ENCODE measurements around the gene CPM.

The CPM gene

GRCh38 chr12:68905733-68906132 is 27.2 kb downstream of the CPM start:
- TF ChIP-seq CTCF (IDR thresholded peaks at IDR 0.05) (no peak), ZFX (IDR thresholded peaks at IDR 0.05; ENCODE audit: borderline replicate concordance) (no peak)
- no peak overlapping the region for H3K27ac ChIP-seq

- no peak for TF ChIP-seq CTCF (IDR thresholded peaks at IDR 0.05)
- no peak for TF ChIP-seq ZFX (IDR thresholded peaks at IDR 0.05; ENCODE audit: borderline replicate concordance)
These were observed 28.5 kb downstream of the CPM start for GRCh38 chr12:68904351-68904962.

GRCh38 chr12:68903511-68903910 is 29.5 kb downstream of the CPM start:
- no peak overlapping the region for H3K27ac ChIP-seq
- TF ChIP-seq CTCF (IDR thresholded peaks at IDR 0.05): no peak
- TF ChIP-seq ZFX (IDR thresholded peaks at IDR 0.05; ENCODE audit: borderline replicate concordance): no peak

More at GRCh38 chr12:68904351-68904962, 28.5 kb downstream of the CPM start:
- no peak overlapping the region for H3K27ac ChIP-seq

- TF ChIP-seq CTCF (IDR thresholded peaks at IDR 0.05) (no peak), ZFX (IDR thresholded peaks at IDR 0.05; ENCODE audit: borderline replicate concordance) (no peak)
- H3K27ac ChIP-seq: no peak overlapping the region
These were observed 31.4 kb downstream of the CPM start for GRCh38 chr12:68901551-68901950.

- TF ChIP-seq CTCF (IDR thresholded peaks at IDR 0.05) (no peak), ZFX (IDR thresholded peaks at IDR 0.05; ENCODE audit: borderline replicate concordance) (no peak)
- no peak overlapping the region for H3K27ac ChIP-seq
These were observed 31.8 kb downstream of the CPM start for GRCh38 chr12:68901145-68901544.

- TF ChIP-seq CTCF (IDR thresholded peaks at IDR 0.05): no peak
- H3K27ac ChIP-seq: no peak overlapping the region
These were observed 32.7 kb downstream of the CPM start for GRCh38 chr12:68900241-68900640.

- peak; percentile 83 for TF ChIP-seq CTCF (IDR thresholded peaks at IDR 0.05)
- TF ChIP-seq ZFX (IDR thresholded peaks at IDR 0.05; ENCODE audit: borderline replicate concordance): no peak
- no peak overlapping the region for H3K27ac ChIP-seq
These were observed 33.7 kb downstream of the CPM start for GRCh38 chr12:68899251-68899771.

All from 22Rv1 (cell line).